LNCAP (cell line): Measurements from ENCODE around the gene ST7.

Source experiments
- CTCF ChIP-seq: fragments of 450-650 bp; IDR thresholded peaks from 2 replicates; pipeline ENCODE4 v1.5.1; 2017; ENCODE audit warnings: mild to moderate bottlenecking

Gene ST7

DNA sequence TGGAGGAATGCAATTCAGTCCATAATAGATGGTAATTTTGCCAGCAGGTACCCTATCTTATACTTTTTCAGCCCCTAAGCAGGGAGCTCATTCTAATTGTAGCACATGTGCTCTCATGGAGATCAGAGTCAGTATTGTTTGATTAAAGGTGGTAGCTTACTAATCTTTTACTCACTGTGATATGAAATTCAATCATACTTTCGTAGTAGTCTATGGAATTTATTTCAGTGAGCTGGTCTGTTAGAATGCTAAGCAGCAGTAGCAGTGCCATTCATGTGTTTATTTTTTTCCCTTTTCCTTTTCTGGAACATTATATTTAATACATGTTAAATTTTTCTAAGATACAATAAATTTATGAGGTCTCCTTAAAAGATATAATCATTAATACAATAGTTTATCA is 109.0 kb downstream of the ST7 start:
- TF ChIP-seq CTCF, result no peak

GRCh38 chr7:117064688-117065087 is 111.4 kb downstream of the ST7 start:
- TF ChIP-seq CTCF, result no peak

DNA sequence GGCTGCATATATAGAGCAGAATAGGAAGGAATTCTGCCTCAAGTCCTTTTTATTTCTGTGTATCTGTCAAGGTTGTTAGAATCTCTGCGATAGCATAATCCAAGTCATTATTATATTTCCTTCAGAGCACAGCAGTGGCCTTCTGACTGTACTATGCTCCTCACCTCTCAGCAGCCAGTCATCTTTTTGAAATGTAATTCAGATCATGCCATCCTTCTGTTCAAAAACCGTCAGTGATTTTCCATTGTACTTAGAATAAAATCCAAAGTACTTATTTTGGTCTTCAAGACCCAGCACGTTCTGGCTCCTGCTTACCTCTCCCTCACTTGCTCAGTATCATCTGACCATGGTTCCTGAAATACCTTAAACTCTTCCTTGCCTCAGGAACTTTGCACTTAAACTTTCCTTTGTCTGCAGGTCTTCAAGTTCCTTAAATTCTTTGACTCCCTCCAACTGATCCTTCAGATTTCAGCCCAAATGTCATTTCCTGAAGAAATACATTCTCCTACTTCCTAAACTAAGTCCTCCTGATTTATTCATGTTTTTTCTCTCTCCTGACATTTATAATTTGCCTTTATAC is 112.4 kb downstream of the ST7 start:
- TF ChIP-seq CTCF, result no peak

DNA sequence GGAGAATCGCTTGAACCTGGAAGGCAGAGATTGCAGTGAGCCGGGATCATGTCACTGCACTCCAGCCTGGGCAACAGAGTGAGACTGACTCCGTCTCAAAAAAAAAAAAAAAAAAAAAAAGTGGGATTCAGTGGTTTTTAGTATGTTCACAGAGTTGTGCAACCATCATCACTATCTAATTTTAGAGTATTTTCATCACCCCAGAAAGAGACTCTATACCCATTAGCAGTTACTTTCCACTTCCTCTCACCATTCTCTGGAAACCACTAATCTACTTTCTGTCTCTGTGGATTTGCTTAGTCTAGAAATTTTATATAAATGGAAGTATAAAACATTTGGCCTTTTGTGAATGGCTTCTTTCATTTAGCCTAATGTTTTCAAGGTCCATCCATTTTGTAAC is 113.4 kb downstream of the ST7 start:
- no peak for TF ChIP-seq CTCF

DNA sequence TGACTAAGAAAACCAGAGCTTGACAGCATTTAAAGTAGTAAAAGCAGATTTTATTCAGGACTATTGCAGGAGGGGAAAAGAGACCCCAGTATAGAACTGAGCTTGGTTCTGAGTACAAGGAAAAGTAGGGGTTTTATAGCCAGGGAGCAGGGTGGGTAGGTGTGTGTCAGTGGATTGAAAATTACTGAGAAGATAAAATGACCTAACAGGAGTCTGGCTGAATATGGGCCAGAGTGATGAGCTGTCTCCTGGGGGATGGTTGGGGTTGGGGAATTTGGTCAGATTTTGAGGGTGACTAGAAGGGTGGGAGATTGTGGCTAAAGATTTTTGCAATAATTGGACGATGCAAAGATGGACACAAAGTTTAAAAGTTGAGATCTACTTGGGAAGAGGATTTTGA is 114.0 kb downstream of the ST7 start:
- TF ChIP-seq CTCF, result no peak

- no peak for TF ChIP-seq CTCF
Measured at GRCh38 chr7:117068511-117069145, 115.3 kb downstream of the ST7 start.

DNA sequence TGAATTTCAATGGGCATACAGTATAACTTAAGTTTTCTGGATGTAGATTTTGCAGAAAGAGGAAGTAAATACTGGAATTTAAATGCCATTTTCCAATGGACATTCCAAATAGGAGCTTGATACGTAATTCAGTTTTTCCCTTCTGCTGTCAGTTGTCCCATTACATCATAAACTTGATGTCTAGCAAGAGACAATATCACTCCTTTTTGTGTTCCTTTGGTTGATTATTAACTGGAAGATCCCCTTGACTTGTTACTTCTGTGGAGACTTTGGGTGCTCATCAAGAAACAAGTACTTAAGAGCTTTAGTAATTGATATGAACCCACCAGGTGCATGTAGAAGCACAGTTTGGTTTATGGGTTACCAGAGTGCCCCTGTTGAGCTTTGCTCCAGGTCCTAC is 116.1 kb downstream of the ST7 start:
- no peak for TF ChIP-seq CTCF

DNA sequence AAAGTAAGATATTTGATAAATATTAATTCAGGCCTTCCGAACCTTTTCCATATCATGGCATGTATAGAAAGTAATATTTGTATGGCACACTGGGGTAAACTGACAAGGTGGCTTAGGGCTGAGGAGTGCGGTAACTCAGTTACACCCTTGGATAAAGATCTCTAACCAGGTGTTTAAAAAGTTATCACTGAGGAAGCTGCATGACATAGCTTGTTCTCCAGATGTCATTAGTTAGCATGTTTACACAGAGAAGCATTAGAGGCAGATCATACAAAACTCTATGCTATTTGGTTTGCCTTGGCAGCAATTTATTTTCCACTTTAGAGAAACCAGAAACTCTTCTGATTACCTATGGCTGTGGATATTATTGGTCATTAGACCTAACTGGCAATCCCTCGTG is 118.2 kb downstream of the ST7 start:
- no peak for TF ChIP-seq CTCF
